ENCODE data around the gene ABCA13.

DNA sequence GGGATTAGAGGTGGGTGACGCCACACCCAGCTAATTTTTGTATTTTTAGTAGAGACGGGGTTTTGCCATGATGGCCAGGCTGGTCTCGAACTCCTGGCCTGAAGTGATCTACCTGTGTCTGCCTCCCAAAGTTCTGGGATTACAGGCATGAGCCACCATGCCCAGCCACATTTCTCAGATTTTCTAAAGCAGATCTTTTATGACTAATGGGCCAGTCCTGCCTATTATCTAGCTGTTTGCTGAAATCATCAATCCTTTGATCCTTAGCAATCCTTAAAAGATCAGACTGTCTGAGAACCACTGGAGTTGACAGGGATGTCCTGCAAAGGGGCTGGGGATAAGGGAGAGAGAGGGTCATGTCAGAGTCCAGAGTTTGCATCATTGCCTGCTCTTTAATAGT is 21.2 kb upstream of the ABCA13 start:
- TF ChIP-seq, protein P1, sequence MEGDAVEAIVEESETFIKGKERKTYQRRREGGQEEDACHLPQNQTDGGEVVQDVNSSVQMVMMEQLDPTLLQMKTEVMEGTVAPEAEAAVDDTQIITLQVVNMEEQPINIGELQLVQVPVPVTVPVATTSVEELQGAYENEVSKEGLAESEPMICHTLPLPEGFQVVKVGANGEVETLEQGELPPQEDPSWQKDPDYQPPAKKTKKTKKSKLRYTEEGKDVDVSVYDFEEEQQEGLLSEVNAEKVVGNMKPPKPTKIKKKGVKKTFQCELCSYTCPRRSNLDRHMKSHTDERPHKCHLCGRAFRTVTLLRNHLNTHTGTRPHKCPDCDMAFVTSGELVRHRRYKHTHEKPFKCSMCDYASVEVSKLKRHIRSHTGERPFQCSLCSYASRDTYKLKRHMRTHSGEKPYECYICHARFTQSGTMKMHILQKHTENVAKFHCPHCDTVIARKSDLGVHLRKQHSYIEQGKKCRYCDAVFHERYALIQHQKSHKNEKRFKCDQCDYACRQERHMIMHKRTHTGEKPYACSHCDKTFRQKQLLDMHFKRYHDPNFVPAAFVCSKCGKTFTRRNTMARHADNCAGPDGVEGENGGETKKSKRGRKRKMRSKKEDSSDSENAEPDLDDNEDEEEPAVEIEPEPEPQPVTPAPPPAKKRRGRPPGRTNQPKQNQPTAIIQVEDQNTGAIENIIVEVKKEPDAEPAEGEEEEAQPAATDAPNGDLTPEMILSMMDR (conservative IDR thresholded peaks at IDR 0.05 in 1 of 2, IDR thresholded peaks at IDR 0.05 in 1 of 2; ENCODE audit: extremely low read depth in 1 of 2, insufficient read depth in 1 of 2, low read depth in 1 of 2, low read length in 2 of 2) = no peak
- no peak for TF ChIP-seq EZH2 (IDR thresholded peaks at IDR 0.05; ENCODE audit: borderline replicate concordance, low read length)
